ENCODE data around the gene APOL1.

- TF ChIP-seq, protein P1, sequence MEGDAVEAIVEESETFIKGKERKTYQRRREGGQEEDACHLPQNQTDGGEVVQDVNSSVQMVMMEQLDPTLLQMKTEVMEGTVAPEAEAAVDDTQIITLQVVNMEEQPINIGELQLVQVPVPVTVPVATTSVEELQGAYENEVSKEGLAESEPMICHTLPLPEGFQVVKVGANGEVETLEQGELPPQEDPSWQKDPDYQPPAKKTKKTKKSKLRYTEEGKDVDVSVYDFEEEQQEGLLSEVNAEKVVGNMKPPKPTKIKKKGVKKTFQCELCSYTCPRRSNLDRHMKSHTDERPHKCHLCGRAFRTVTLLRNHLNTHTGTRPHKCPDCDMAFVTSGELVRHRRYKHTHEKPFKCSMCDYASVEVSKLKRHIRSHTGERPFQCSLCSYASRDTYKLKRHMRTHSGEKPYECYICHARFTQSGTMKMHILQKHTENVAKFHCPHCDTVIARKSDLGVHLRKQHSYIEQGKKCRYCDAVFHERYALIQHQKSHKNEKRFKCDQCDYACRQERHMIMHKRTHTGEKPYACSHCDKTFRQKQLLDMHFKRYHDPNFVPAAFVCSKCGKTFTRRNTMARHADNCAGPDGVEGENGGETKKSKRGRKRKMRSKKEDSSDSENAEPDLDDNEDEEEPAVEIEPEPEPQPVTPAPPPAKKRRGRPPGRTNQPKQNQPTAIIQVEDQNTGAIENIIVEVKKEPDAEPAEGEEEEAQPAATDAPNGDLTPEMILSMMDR (IDR thresholded peaks at IDR 0.05; ENCODE audit: borderline replicate concordance, extremely low read depth, low read length, poor library complexity, severe bottlenecking) = no peak
- TF ChIP-seq EZH2 (IDR thresholded peaks at IDR 0.05; ENCODE audit: borderline replicate concordance, low read depth, low read length, severe bottlenecking) = no peak
Measured at GRCh38 chr22:36211237-36211861, 41.6 kb upstream of the APOL1 start.
